ENCODE results near the gene SMOC2.

The SMOC2 gene

DNA sequence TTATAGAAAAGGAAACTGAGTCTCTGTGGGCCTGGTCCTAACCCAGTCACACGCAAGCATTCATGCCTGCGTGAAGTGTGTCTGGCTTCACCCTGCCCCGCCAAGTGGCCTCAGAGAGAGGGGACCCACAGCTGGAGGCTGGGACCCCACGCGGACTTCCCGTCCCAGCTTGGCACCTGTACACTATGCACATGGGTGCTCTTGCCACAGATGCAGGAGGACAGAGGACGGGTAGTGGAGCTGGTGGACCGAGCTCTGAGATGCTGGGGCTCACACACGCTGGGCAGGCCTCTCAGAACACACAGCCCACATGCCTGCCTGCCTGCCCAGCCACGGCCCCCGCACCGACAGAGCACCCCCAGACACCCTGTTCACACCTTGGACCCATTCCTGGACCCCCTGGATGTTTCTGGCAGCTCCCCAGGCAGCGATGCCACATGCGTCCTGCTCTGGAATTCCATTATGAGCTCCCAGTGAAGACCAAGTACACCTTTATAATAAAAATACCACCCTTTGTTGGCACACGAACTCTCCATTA, 24.9 kb upstream of the SMOC2 start:
- no peak for DNase-seq (ENCODE audit: low spot score)

DNA sequence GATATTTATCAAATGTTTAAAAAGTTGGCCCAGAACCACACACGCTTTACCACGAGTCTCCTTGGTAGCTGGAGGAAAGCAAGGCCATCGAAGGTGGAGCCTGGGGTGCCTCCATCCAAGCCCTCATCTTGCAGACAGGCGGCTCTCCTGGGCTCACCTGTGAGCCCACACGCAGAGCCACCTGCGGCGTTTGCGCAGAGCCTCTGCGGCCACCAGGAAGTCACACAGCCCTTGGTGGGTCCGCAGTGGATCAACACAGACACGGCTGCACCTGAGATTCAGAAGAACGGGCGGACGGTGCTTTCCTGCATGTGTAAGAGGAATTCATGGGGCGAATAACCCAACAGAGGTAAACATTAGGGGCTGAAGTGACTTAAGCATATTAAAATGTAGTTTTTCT, 24.5 kb upstream of the SMOC2 start:
- DNase-seq (ENCODE audit: low spot score): no peak

DNA sequence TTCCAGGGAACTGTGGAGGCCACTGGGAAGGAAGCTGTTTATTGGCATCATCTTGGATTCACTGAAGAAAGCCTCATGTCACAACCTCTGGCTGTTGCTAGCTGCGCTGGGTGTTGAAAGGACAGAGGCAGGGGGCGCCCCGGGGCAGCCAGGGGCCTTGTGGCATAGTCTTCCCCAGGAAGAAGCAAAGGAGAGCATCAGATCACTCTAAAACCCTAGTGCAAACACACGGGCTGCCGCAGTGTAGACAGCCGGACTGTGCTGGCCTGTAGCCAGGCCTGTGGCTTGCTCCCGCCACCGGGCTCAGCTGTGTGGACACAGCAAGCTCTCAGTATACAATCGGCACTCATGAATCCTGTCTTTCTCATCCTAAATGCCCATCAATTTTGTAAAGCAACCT, 23.8 kb upstream of the SMOC2 start:
- DNase-seq (ENCODE audit: low spot score): no peak

DNA sequence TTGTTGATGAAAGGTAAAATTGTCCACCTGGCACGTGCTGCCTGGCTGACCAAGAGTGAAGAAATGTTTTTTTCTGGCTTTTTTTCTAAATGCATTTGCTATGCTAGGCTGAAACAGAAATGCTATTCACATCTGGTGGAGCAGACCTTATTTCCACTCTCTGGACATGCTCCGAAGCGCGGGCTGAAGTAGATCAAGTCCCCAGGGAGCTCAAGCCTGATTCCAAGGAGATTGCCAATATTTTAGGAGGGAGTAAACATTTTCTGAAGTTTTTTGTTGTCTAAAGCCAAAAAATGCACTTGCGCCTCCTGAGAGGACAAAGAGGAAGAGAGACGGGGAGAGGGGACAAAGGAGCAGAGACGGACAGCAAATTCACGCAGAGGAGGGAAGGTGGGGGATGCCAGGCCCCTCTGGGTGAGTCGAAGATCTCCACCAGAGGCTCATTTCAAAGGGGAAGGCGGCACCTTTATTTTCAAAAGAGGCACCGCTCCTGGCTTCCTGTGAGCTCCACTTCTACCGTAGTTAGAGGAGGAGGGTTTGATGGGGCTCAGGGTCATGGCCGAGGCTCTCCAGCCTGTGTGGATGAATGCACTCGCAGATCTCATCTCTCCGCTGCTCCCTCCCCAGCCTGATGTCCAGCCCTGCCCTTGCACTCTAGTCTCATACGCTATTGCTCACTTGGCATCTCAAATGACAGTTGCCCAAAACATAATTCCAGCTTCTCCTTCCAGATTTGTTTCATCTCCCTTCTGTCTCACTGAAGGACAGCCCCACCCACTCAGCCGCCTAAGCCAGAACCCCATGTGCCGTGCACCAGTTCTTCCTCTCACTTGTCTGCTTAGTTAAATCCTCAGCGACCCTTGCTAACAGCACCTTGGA, 23.1 kb upstream of the SMOC2 start:
- DNase-seq (ENCODE audit: low spot score): no peak

DNA sequence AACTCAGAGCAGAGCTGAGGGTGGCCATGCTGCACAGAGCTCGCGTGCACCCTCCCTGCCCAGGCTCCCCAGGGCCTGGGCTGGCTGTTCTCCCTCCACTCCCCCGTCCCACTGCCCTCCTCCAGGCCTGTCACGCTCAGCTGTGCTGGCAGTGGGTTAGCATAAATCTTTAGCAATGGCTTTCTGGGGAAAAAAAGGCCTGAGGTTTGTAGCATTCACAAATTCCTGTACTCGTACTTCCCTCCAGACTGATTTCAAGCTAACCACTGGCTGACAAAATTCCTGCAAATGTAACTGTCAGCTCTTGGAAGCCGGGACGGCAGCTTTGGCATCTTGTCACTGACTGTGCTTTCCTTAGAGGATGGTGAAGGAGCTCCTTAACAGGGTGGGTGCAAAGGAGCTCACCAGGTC, 22.3 kb upstream of the SMOC2 start:
- no peak for DNase-seq (ENCODE audit: low spot score)

DNA sequence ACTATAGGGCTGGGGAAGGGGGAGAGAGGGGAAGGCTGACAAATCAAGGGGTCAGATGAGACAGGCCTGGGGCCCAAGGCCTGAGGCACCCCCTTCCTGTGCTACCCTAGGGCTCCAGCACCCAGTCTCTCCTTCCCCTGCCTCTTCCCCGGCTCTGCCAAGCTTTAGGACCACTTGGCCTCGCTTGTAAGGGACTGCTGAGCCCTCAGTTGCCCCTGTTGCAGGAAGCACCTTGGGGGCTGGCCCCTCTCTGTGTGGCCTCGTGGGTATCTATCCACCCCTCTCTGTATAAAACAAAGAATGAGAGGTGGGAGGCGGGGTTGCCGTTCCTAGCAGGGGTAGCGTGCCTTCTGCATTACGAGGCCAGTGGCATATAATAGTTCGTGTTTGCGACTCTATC, 21.4 kb upstream of the SMOC2 start:
- DNase-seq (ENCODE audit: low spot score): no peak

DNA sequence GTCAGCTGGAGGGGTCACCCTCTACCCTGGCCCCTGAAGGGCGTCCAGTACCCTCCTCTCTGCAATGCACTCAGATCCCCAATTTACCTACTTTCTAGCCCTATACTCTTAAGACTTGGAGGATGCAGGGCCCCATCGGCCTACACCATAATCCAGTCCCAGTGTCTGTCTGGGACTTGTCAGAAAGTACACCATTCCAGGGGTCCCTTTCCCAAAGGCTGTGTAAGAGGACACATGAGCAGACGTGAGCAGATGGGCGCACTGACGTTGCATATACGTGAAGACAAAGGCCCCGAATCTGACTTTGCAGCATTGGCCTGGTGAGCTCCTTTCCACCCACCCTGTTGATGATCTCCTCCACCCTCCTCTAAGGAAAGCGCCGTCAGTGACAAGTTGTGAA, 20.9 kb upstream of the SMOC2 start:
- no peak for DNase-seq (ENCODE audit: low spot score)

DNA sequence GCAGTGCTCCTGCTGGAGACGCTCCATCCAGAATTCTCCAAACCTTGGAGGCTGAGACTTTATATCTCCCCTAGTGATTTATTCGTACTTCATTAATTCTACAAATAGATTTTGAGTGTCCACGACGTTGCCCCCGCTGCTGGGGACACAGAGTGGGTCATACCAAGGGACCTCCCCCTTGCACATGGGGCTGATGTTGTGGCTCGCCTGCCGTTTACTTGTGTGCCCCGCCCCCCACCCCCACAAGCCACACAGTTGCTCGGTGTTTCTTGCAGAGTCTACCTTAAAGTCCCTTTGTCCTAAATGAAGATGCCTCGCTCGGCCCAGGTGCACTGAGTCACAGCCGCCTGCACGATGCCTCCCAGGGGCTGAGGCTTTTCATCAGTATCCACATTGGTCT, 20.3 kb upstream of the SMOC2 start:
- DNase-seq (ENCODE audit: low spot score): no peak

DNA sequence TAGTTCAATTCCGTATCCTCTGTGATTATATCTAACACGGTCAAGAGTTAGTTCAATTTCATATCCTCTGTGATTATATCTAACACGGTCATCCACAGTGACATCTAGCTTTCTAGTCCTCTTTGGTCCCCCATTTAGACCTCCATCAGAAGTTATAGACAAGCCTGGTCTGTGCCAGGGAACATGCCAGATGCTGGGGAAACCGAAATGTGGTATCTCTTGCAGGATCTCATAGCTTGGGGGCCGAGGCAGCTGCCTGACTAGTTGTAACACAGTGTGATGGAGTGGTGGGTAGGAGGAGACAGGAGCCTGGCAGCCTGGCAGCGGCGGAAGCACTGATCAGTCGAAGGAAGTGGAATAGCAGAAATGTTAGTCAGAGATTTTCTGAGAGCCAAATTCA, 13.8 kb upstream of the SMOC2 start:
- no peak for DNase-seq (ENCODE audit: low spot score)

DNA sequence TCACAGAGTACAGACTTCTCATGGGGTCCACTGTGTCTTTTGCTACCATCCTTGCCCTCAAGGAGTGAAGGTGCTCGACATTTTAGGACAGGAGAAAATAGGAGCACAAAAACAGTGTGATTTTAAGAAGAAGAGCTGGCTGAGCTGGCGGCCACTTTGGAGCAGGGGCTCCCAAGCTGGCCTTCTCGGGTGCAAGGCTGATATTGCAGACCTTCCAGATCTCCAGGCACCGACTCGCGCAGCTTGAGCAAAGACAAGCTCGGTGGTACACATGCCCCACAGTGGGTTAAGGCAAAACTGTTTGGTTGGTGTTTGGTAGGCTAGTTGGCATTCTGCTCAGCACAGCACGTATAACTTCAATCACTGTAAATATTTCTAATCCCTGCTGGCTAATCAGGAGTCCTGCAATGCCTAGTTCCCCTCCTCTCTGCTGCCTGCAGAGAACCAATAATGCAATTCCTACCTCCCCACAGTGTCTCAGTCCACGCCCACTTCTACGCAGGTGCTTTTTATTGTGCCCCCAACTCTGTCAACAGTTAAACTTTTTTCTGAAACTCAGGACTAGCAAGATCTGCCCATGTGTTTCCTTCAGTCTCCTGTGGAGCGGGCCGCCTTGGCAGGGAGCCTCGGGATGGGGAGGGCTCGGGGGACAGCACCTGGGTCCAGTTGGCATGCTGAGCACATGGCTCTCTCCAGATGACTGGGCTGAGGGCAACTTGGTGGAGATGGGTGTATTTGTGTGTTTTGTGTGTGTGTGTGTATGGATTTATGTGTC, 12.7 kb upstream of the SMOC2 start:
- no peak for DNase-seq (ENCODE audit: low spot score)

DNA sequence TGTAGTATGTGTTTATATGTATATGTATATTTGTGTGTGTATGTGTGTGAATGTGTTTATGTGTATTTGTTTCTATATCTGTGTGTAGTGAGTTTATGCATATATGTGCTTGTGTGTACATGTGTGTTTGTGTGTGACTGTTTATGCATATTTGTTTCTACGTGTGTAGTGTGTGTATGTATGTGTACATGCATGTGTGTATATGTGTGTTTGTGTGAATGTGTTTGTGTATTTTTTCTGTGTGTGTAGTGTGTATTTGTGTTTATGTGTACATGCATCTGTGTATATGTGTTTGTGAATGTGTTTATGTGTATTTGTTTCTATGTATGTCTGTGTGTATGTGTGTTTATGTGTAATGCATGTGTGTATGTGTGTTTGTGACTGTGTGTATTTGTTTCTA, 12.1 kb upstream of the SMOC2 start:
- no peak for DNase-seq (ENCODE audit: low spot score)

DNA sequence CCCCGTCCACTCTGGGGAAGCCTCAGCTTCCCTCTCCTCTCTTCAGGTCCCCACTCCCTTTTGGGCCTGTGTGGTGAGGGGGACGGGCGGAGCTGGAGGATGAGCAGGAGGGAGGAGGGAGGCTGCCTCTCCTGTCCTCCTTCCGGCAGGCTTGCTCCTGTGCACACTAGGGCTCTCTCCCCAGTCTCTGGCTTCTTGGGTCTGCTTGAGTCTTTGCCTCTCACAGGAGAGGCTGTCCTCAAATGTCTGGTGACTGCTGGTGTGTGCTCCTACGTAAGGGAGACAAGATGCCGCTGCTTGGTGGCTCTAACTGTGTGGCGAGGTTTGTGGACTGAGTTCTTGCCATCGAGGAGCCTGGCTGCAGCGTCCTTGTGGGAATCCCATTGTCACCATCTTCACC, 8.8 kb upstream of the SMOC2 start:
- DNase-seq (ENCODE audit: low spot score): no peak

DNA sequence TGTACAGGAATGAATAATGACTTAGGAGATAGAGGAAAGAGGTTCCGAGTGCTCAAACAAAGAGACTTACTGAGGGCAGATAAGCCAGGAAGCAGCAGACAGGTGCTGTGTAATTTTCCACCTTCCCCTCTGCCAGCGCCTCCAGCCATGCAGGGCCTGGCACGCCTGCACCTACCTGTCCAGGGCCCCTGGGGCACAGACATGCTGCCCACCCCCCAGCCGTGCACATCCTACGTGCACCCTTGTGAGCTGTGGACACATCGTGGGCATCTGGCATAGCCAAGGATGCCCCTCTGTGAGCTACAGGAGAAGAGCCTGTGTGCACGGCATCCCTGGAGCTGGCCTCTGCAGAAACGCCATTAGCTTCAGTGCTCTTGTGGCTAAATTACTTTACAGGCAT, 7.1 kb upstream of the SMOC2 start:
- DNase-seq (ENCODE audit: low spot score): no peak

DNA sequence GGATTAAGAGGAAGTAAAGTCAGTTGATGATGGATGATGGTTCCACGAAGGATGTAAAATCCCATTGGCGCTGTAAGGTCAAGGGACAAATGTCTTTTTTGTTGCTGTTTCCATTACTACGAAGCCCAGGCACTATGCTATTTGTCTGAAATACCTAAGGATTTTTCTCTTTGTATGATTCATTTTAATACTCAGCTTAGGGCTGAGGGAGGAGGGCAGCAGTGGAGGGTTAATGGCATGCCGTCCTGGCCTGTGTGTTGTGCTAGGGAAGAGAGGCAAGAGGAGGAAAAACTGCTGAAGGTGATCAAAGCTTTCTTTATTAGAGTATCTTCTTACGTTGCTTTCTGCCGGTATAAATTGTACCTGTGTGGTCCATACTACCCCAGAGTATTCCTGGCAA, 6.5 kb upstream of the SMOC2 start:
- no peak for DNase-seq (ENCODE audit: low spot score)

DNA sequence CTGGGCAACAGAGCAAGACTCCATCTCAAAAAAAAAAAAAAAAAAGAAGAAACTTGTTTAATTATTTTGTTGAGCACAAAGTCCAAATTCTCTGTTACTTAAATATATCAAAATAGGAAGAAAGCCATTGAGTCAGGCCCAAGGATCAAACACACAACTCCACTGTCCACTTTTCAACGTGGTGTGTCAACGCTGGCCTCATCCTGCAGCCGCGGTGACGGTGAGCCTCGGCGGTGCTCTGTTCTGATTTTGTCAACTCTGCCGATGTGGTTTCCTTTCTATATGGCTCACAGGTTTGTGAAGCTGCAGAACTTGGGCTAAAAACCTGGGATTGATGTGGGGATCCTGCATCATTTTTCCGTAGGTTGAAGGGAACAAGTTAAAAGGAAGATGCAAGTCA, 3.2 kb upstream of the SMOC2 start:
- DNase-seq (ENCODE audit: low spot score): no peak

DNA sequence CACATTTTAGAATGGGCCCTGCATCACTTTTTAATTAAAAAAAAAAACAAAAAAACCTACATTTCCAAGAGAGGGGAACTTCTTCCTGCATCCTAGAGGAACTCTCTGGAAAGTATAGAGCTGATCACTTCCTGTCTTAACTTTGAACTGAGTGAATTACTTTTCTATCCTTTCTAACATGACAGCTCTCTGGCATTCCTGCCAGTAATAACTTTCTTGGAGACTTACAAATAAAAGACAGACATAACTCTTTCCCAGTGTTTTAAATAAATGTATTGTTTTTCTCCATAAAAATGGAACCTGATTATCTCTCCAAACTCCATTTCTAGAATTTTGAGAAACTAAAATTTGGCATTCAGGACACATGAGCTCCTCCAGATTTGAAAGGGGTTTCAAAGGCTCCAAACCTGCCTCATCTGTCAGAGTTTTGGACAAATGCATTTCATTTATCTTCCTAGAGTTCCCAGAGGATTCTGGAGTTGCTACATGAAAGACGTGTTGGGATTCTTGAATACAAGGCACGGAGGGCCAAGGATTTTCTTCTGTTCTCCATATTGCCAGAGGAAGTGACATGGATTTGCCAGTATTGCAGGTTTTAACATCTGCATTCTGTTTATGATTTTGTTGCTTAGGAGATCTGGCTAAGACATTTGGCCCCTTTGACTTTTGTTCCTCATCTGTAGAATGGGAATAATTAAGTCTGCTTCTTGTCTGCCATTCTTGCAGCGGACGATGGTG, 2.0 kb upstream of the SMOC2 start:
- DNase-seq (ENCODE audit: low spot score): no peak

DNA sequence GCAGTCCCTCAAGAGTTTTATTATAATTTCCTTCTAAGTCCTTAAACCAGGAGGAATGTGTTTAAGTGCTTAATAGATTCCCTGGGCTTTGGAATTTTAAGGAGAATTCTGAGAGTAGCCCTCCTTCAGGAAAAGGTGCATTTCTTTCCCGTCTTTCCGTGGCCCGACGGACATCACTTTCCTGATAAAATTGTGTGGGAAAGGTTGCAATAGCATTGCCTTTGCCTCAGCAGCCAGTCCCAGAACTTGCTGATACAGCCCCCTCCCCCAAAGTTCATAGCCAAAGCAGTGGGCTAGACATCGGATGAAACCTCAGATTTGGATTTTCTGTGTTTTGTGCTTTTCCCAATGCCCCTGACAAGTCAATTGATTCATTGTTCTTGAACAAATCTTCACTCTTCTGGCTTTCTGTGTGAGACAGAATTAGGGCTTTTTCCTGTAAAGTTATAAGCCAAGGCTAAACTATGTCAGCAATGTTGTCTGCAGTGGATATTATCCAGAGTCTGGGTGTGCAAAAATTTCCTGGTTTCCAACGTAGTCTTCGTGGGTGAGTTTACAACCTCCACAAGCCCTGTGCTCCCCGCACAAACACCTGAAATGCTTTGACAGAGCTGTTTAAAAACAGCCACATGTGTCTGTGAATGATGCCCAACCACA, 1.1 kb upstream of the SMOC2 start:
- no peak for DNase-seq (ENCODE audit: low spot score)

DNA sequence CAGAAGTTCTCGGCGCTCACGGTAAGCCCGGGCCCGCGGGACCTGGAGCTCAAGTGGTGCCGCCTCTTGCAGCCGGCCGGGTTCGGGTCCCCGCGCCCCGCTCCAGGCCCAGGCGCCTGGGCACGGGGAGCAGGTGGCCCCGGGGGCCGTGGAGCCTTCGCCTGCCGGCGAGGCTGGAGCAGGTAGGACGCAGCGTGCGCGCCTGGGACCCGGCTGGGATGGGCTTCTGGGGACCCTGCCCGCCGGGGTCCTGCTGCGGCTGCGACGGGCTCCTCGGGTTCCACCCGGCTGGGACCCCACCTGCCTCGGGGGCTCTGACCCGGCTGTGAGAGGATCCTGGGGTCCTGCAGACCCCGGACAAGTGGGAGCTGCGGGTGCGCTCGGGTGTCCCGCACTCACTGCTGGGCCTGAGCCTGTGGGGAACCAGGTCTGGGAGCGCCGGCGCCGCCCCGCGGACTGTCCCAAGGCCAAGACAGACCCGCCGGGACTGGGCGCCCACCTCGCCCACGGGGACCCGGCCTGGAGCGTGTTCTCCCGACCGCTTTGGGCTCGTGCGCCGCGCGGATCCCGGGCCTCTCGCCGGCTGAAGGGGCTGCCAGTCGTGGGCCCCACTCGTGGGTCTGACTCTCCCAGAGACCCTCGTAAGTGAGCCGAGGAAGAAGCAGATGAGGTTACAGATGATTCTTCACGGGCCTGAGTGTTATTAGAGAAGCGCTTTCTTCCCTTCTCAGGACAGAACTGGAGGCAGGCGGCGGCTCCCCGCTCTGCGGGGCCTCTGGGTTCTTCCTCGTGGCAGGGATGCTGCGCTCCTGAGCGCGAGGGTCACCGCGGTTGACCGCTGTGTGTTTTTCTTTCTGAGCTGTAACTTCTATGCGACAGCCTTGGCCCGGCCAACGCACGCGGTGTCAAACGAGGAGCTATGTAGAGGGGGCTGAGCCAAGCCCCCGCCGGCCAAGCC, 729 bp downstream of the SMOC2 start:
- DNase-seq (ENCODE audit: low spot score): no peak

DNA sequence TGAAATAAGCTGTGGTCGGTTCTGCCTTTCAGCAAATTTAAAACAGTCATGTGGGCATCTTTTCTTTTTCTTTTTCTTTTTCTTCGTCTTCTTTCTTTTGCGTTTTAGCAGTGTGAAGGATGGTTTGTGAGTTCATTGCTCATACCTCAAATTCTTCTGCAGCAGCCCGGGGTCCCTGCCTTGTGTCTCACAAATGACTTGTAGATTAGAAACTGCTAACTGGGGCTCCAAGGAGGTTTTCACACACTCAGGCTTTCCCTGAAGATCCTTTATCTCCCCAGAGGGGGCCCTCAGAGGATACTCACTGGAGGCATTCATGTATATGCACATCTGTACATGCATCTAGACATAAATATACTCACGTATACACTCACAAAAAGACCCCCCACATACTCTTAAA, 1.7 kb downstream of the SMOC2 start:
- DNase-seq (ENCODE audit: low spot score): no peak

DNA sequence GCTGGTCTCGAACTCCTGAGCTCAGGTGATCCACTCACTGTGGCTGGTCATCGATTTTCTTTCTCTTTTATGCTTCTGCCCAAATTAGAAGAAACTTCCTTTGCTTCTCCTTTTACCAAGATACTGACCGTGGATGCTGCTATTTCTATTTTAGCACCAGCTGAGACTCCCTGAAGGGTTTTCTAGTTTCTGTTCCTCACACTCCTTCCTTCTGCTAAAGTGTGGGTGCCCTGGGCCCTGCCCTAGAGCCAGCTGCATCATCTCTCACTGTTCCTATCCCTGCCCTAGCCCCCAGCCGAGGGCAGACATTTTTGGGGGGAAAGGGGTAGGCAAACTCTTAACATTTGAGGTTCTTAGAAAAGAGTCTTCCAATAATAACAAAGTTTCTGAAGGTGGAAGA, 6.3 kb downstream of the SMOC2 start:
- no peak for DNase-seq (ENCODE audit: low spot score)

DNA sequence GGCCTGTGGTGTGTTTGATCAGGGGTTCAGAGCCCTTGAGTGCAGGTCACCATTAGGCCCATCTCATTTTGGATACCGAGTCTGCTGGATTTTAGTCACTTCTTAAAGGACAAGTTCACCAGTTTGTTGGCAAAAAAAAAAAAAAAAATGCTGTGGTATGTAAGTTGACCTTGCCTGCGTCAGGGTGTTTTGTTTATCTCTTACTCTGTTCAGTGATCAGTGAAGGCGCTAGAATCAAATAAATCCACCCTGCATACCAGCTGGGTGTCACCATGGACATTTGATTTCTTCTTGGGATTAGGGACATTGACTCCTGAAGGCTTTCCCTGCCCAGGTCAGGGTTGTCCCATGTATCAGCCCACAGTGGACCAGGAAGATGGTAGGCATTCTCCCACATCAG, 6.7 kb downstream of the SMOC2 start:
- no peak for DNase-seq (ENCODE audit: low spot score)

Measured in RKO (cell line).